ENCODE data around the gene LY6G5C. TPM values are rescaled to one million over a fixed set of nuclear protein-coding genes. Genes with fewer than 3 reads are reported as not detected.
A peak's percentile ranks its signal among the peaks of the same experiment; 100 is the strongest.
"Not testable (repeated sequence)": the region's sequence is repeated elsewhere in the genome, so short reads cannot be mapped to it uniquely, and the experiment has no call there.

Gene LY6G5C
- total and polyA plus RNA-seq, 9 of the 15 experiments (the other 6 are each of a cell fraction or from before 2014, with no cell fraction given): 0.10 to 0.67 (median 0.46) TPM; not detected in 4

DNA sequence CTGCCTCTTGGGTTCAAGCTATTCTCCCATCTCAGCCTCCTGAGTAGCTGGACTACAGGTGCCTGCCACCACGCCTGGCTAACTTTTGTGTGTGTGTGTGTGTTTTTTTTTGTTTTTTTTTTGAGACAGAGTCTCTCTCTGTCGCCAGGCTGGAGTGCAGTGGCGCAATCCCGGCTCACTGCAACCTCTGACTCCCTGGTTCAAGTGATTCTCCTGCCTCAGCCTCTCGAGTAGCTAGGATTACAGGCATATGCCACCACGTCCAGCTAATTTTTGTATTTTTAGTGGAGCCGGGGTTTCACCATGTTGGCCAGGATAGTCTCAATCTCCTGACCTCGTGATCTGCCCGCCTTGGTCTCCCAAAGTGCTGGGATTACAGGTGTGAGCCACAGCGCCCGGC lies 28.3 kb upstream of the LY6G5C start:
- H3K9ac ChIP-seq (ENCODE audit: insufficient read depth in 1 of 2, low read depth in 2 of 2, low read length in 2 of 2); H3K9me1 ChIP-seq (ENCODE audit: control insufficient read depth, insufficient read depth, low read length); H3K4me3 ChIP-seq; H3K79me2 ChIP-seq (ENCODE audit: control insufficient read depth, insufficient read depth, low read length); BruUV-seq (replicated peaks); H4K20me1 ChIP-seq (replicated peaks; ENCODE audit: control insufficient read depth, insufficient read depth, low read length); H3K27ac ChIP-seq (ENCODE audit: extremely low read depth, low read depth, low read length); H3K36me3 ChIP-seq (ENCODE audit: control insufficient read depth, insufficient read depth, low read length); ATAC-seq; H3K27me3 ChIP-seq (ENCODE audit: control insufficient read depth in 2 of 2, insufficient read depth in 2 of 2, low read length in 2 of 2); in situ Hi-C loops (cut with MboI); FAIRE-seq; H2AFZ ChIP-seq (ENCODE audit: low read depth, low read length); H3K9me3 ChIP-seq (replicated peaks; ENCODE audit: control insufficient read depth, insufficient read depth, low read depth, low read length); H3K4me2 ChIP-seq (ENCODE audit: insufficient read depth, low read length); intact Hi-C loops (cut with micrococcal nuclease); DNase-seq (ENCODE audit: extremely low read depth in 1 of 4, low spot score in 3 of 4): not testable (repeated sequence)
- ChIA-PET CTCF (ENCODE audit: low intra/inter-chr PET ratio) (interaction anchor here (0.6 kb wide), 1 partner anchor 253 kb away, joined by 3 read pairs; no protein-coding TSS in a partner anchor), POLR2A (interaction anchor here (0.6 to 12.4 kb wide), 3 partner anchors 15 to 161 kb away, joined by 3 to 223 read pairs (median 4); partner anchors contain the start of genes DDAH2, LY6G6C and MPIG6B)
- 73% methylated on average over 11 of the region's 11 CpGs for WGBS (ENCODE audit: insufficient coverage, low coverage, missing lambda C conversion rate)
- H3K4me1 ChIP-seq (replicated peaks in 1 of 2; ENCODE audit: control insufficient read depth in 2 of 2, insufficient read depth in 2 of 2, low read length in 2 of 2): peaks cover 31 to 43% of the 10 kb centered on the region in 2 experiments
- peak; percentile 74 for TF ChIP-seq CEBPB (tag; IDR thresholded peaks at IDR 0.05)

DNA sequence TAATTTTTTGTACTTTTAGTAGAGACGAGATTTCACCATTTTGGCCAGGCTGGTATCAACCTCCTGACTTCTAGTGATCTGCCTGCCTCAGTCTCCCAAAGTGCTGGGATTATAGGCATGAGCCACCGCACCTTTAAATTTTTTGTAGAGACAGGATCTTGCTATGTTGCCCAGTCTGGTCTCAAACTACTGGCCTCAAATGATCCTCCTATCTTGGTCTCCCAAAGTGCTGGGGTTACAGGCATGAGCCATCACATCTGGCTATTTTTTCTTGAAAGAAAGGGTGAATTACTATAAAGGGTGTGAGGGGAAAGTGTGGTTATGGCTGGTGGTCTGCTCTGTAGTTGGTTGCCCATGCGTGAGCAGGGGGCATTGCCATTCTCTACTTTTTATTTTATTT lies 27.4 kb upstream of the LY6G5C start:
- Histone ChIP-seq H3K27me3 (ENCODE audit: control insufficient read depth in 2 of 2, insufficient read depth in 2 of 2, low read length in 2 of 2) (no peaks in the 10 kb centered on the region), H3K9me3 (replicated peaks; ENCODE audit: control insufficient read depth, insufficient read depth, low read depth, low read length) (no peaks in the 10 kb centered on the region), H3K27ac (ENCODE audit: extremely low read depth, low read depth, low read length) (no peak overlapping the region), H3K36me3 (ENCODE audit: control insufficient read depth, insufficient read depth, low read length) (no peaks in the 10 kb centered on the region), H3K4me3 (no peak overlapping the region), H3K9me1 (ENCODE audit: control insufficient read depth, insufficient read depth, low read length) (no peaks in the 10 kb centered on the region), H3K79me2 (ENCODE audit: control insufficient read depth, insufficient read depth, low read length) (peaks cover 4% of the 10 kb centered on the region; the same call in 1 of the 3 replicates), H4K20me1 (replicated peaks; ENCODE audit: control insufficient read depth, insufficient read depth, low read length) (no peaks in the 10 kb centered on the region), H3K4me2 (ENCODE audit: insufficient read depth, low read length) (no peak overlapping the region), H3K4me1 (replicated peaks in 1 of 2; ENCODE audit: control insufficient read depth in 2 of 2, insufficient read depth in 2 of 2, low read length in 2 of 2) (peaks cover 29 to 42% of the 10 kb centered on the region in 2 experiments), H2AFZ (ENCODE audit: low read depth, low read length) (no peak overlapping the region), H3K9ac (ENCODE audit: insufficient read depth in 1 of 2, low read depth in 2 of 2, low read length in 2 of 2) (no peak overlapping the region)
- ChIA-PET POLR2A (interaction anchor here (0.6 to 12.4 kb wide), 4 partner anchors 18 to 160 kb away, joined by 3 to 223 read pairs (median 4); partner anchors contain the start of genes DDAH2, LY6G6C and MPIG6B), CTCF (ENCODE audit: low intra/inter-chr PET ratio) (no interaction called here)
- no TSS peak for BruUV-seq (replicated peaks)
- FAIRE-seq (no peak), ATAC-seq (no peak), DNase-seq (ENCODE audit: extremely low read depth in 1 of 4, low spot score in 3 of 4) (no peak)
- 82% methylated on average over 3 of the region's 3 CpGs for WGBS (ENCODE audit: insufficient coverage, low coverage, missing lambda C conversion rate)
- in situ Hi-C loops (cut with MboI) (no loop called here), intact Hi-C loops (cut with micrococcal nuclease) (no loop called here)
- TF ChIP-seq KDM1A (IDR thresholded peaks at IDR 0.05) (peak; percentile 34 to 57; a peak in 2 of 4 replicates), ZNF121 (CRISPR knock-in tag; conservative IDR thresholded peaks at IDR 0.05) (peak; percentile 98), BCOR (IDR thresholded peaks at IDR 0.05) (peak; percentile 78), SREBF2 (CRISPR knock-in tag; IDR thresholded peaks at IDR 0.05) (no peak)
